Tibial artery (tissue), 4 donors: ENCODE results near the gene ANKRD16.
"Not testable (repeated sequence)": the region's sequence is repeated elsewhere in the genome, so short reads cannot be mapped to it uniquely, and the experiment has no call there.

Experiments
- DNase-seq, 2 donors: peaks; one replicate each; pipeline ENCODE4 v3.0.0-alpha.2; 2019
- H3K27ac ChIP-seq, 2 donors: fragments of 200-600 bp; sonication (generic) in 1 of 2; 1 replicate in 1 of 2; 2 replicates in 1 of 2; pipeline ENCODE4 v1.5.1; 2018 to 2019; ENCODE audit warnings: mild to moderate bottlenecking in 1 of 2
- H3K27me3 ChIP-seq, 2 donors: fragments of 200-600 bp; sonication (generic) in 1 of 2; one replicate each; pipeline versions ENCODE4 v1.5.1 to v1.6.0; 2016 to 2019
- H3K36me3 ChIP-seq, 3 donors: fragments of 200-600 bp; sonication (generic) in 2 of 3; one replicate each; pipeline ENCODE4 v1.5.1; 2016 to 2019; ENCODE audit warnings: mild to moderate bottlenecking in 2 of 3
- H3K4me1 ChIP-seq, 4 donors: fragments of 200-600 bp; sonication (generic) in 2 of 4; 1 replicate in 3 of 4; 2 replicates in 1 of 4; pipeline ENCODE4 v1.5.1; 2016 to 2019
- H3K4me3 ChIP-seq, 2 donors: fragments of 200-600 bp; sonication (generic) in 1 of 2; 1 replicate in 1 of 2; 2 replicates in 1 of 2; pipeline ENCODE4 v1.5.1; 2018 to 2019; ENCODE audit warnings: mild to moderate bottlenecking in 2 of 2
- H3K9me3 ChIP-seq, 3 donors: fragments of 200-600 bp; sonication (generic) in 1 of 3; one replicate each; pipeline ENCODE4 v1.5.1; 2016 to 2019
- CTCF ChIP-seq, 2 experiments: fragments of 200-600 bp in 1 of 2; fragments of 450-650 bp in 1 of 2; IDR thresholded peaks; one replicate each; pipeline ENCODE4 v1.5.1; 2017 to 2019; ENCODE audit warnings: antibody characterized with exemption in 2 of 2, mild to moderate bottlenecking in 1 of 2, moderate library complexity in 1 of 2
- intact Hi-C: fragments of 100-400 bp; cut with DNase I; formaldehyde crosslinking; loops from one replicate; pipeline ENCODE4 v1.15.0; 2023; ENCODE audit warnings: low total_unique reads

The ANKRD16 gene

GRCh38 chr10:5911670-5912069, 22.0 kb upstream of the ANKRD16 start:
- Histone ChIP-seq H3K9me3 (no peaks in the 10 kb centered on the region), H3K36me3 (peaks cover 81 to 94% (median 82%) of the 10 kb centered on the region in 3 donors), H3K27ac (no peak overlapping the region), H3K4me3 (no peak overlapping the region), H3K4me1 (no peaks in the 10 kb centered on the region), H3K27me3 (no peaks in the 10 kb centered on the region)
- no peak for TF ChIP-seq CTCF (IDR thresholded peaks at IDR 0.05)
- intact Hi-C loops = no loop called here
- peak in 1 of 2 donors; percentile 12 for DNase-seq

GRCh38 chr10:5910323-5911100, 20.8 kb upstream of the ANKRD16 start:
- no peak for TF ChIP-seq CTCF (IDR thresholded peaks at IDR 0.05)
- H3K4me1 ChIP-seq = no peaks in the 10 kb centered on the region
- no peak overlapping the region for H3K27ac ChIP-seq
- peaks cover 74 to 94% (median 77%) of the 10 kb centered on the region in 3 donors for H3K36me3 ChIP-seq
- no peak overlapping the region for H3K4me3 ChIP-seq
- H3K27me3 ChIP-seq = no peaks in the 10 kb centered on the region
- H3K9me3 ChIP-seq = no peaks in the 10 kb centered on the region
- DNase-seq = peak in 1 of 2 donors; percentile 15
- intact Hi-C loops = no loop called here

- H3K9me3 ChIP-seq, H3K27me3 ChIP-seq, H3K4me1 ChIP-seq, intact Hi-C loops, DNase-seq, H3K4me3 ChIP-seq, H3K27ac ChIP-seq: not testable (repeated sequence)
- H3K36me3 ChIP-seq = peaks cover 56 to 76% (median 59%) of the 10 kb centered on the region in 3 donors
Measured at GRCh38 chr10:5908676-5909075, 19.0 kb upstream of the ANKRD16 start.

- no peaks in the 10 kb centered on the region for H3K4me1 ChIP-seq
- H3K36me3 ChIP-seq = peaks cover 39 to 55% (median 41%) of the 10 kb centered on the region in 3 donors
Measured at GRCh38 chr10:5906651-5907050, 17.0 kb upstream of the ANKRD16 start.

GRCh38 chr10:5905854-5906507, 16.3 kb upstream of the ANKRD16 start:
- peak in 1 of 2 donors; percentile 48 for DNase-seq
- Histone ChIP-seq H3K4me3 (no peak overlapping the region), H3K27me3 (no peaks in the 10 kb centered on the region), H3K27ac (no peak overlapping the region), H3K4me1 (no peaks in the 10 kb centered on the region), H3K9me3 (no peaks in the 10 kb centered on the region), H3K36me3 (peaks cover 32 to 49% (median 34%) of the 10 kb centered on the region in 3 donors)
- no peak for TF ChIP-seq CTCF (IDR thresholded peaks at IDR 0.05)
- intact Hi-C loops = no loop called here

More at GRCh38 chr10:5906651-5907050, 17.0 kb upstream of the ANKRD16 start:
- H3K27me3 ChIP-seq = no peaks in the 10 kb centered on the region
- TF ChIP-seq CTCF (IDR thresholded peaks at IDR 0.05) = no peak
- H3K27ac ChIP-seq = no peak overlapping the region
- no peaks in the 10 kb centered on the region for H3K9me3 ChIP-seq
- no peak for DNase-seq
- intact Hi-C loops = no loop called here
- no peak overlapping the region for H3K4me3 ChIP-seq

- Histone ChIP-seq H3K4me1 (no peaks in the 10 kb centered on the region), H3K9me3 (no peaks in the 10 kb centered on the region), H3K36me3 (peaks cover 15 to 31% (median 16%) of the 10 kb centered on the region in 3 donors), H3K27me3 (no peaks in the 10 kb centered on the region), H3K27ac (no peak overlapping the region), H3K4me3 (no peak overlapping the region)
- no peak for DNase-seq
- intact Hi-C loops = no loop called here
- TF ChIP-seq CTCF (IDR thresholded peaks at IDR 0.05) = no peak
Measured at GRCh38 chr10:5904227-5904626, 14.5 kb upstream of the ANKRD16 start.
